IPS DF 4.7 (cell line): ENCODE data around the gene SCFD2.

Source experiments
- DNase-seq: peaks from one replicate; pipeline ENCODE4 v3.0.0-alpha.2; 2013; ENCODE audit warnings: low spot score; ENCODE audit errors: extremely low read depth

SCFD2 gene

GRCh38 chr4:52961666-52962412, 404.0 kb downstream of the SCFD2 start:
- no peak for DNase-seq

GRCh38 chr4:52959541-52959940, 406.3 kb downstream of the SCFD2 start:
- DNase-seq: no peak

GRCh38 chr4:52957835-52958631, 407.8 kb downstream of the SCFD2 start:
- no peak for DNase-seq

GRCh38 chr4:52957220-52957686, 408.6 kb downstream of the SCFD2 start:
- no peak for DNase-seq

- no peak for DNase-seq
Observed at GRCh38 chr4:52956691-52957090, 409.2 kb downstream of the SCFD2 start.

- no peak for DNase-seq
Observed at GRCh38 chr4:52954560-52955170, 411.2 kb downstream of the SCFD2 start.

- no peak for DNase-seq
Observed at GRCh38 chr4:52952540-52952939, 413.3 kb downstream of the SCFD2 start.

GRCh38 chr4:52951016-52951415, 414.8 kb downstream of the SCFD2 start:
- DNase-seq: no peak

- no peak for DNase-seq
Observed at GRCh38 chr4:52950226-52950625, 415.6 kb downstream of the SCFD2 start.

- DNase-seq: no peak
Observed at GRCh38 chr4:52949336-52949735, 416.5 kb downstream of the SCFD2 start.

GRCh38 chr4:52948057-52948423, 417.8 kb downstream of the SCFD2 start:
- no peak for DNase-seq

GRCh38 chr4:52947401-52948056, 418.3 kb downstream of the SCFD2 start:
- no peak for DNase-seq

GRCh38 chr4:52946855-52947254, 419.0 kb downstream of the SCFD2 start:
- DNase-seq: no peak

GRCh38 chr4:52945982-52946381, 419.9 kb downstream of the SCFD2 start:
- no peak for DNase-seq

GRCh38 chr4:52945326-52945898, 420.4 kb downstream of the SCFD2 start:
- DNase-seq: no peak

GRCh38 chr4:52943677-52944076, 422.2 kb downstream of the SCFD2 start:
- no peak for DNase-seq

GRCh38 chr4:52942936-52943335, 422.9 kb downstream of the SCFD2 start:
- no peak for DNase-seq

GRCh38 chr4:52941450-52941849, 424.4 kb downstream of the SCFD2 start:
- DNase-seq: no peak

- DNase-seq: no peak
Observed at GRCh38 chr4:52939739-52940138, 426.1 kb downstream of the SCFD2 start.

GRCh38 chr4:52939325-52939724, 426.5 kb downstream of the SCFD2 start:
- no peak for DNase-seq

GRCh38 chr4:52937829-52938228, 428.0 kb downstream of the SCFD2 start:
- DNase-seq: no peak
